Fibroblast of pulmonary artery (primary cell): ENCODE measurements around the gene PAM16.
"Not testable (repeated sequence)": the region's sequence is repeated elsewhere in the genome, so short reads cannot be mapped to it uniquely, and the experiment has no call there.

Experiments used
- DNase-seq: peaks from one replicate; pipeline ENCODE4 v3.0.0-alpha.2; 2010; ENCODE audit warnings: low read depth
- H3K4me3 ChIP-seq: replicated peaks from 2 replicates; pipeline ENCODE4 v1.5.1; 2011; ENCODE audit warnings: low read depth, mild to moderate bottlenecking, control low read depth, low read length, moderate library complexity
- TF ChIP-seq, protein P1 (sequence below): IDR thresholded peaks from 2 replicates; pipeline ENCODE4 v1.5.1; 2011; ENCODE audit warnings: mild to moderate bottlenecking, control low read depth, low read length, inconsistent platforms; ENCODE audit errors: missing control alignments

PAM16 gene

DNA sequence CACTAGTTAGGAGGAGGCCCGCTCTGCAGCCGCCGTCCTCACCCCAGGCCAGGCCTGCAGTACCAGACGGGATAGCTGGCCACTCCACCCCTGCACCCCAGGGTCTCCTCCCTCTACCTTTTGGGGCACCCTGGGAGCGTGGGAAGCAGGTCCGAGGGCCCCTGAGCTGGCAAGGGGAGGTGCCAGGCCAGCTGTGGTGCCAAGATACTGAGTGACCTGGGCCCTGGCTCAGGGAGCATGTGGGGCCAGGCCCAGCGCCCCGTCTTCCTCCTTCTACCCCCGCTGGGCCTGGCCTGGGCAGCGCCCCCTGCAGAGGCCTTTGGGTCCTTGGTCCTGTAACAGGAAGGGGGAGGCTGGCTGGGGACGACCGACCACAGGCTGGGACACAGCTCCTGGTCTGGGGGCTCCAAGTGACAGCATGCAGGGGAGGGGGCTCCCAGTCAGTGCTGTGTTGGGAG lies 13.0 kb downstream of the PAM16 start:
- no peak for DNase-seq
- TF ChIP-seq, protein P1, sequence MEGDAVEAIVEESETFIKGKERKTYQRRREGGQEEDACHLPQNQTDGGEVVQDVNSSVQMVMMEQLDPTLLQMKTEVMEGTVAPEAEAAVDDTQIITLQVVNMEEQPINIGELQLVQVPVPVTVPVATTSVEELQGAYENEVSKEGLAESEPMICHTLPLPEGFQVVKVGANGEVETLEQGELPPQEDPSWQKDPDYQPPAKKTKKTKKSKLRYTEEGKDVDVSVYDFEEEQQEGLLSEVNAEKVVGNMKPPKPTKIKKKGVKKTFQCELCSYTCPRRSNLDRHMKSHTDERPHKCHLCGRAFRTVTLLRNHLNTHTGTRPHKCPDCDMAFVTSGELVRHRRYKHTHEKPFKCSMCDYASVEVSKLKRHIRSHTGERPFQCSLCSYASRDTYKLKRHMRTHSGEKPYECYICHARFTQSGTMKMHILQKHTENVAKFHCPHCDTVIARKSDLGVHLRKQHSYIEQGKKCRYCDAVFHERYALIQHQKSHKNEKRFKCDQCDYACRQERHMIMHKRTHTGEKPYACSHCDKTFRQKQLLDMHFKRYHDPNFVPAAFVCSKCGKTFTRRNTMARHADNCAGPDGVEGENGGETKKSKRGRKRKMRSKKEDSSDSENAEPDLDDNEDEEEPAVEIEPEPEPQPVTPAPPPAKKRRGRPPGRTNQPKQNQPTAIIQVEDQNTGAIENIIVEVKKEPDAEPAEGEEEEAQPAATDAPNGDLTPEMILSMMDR: no peak
- no peak overlapping the region for H3K4me3 ChIP-seq

DNA sequence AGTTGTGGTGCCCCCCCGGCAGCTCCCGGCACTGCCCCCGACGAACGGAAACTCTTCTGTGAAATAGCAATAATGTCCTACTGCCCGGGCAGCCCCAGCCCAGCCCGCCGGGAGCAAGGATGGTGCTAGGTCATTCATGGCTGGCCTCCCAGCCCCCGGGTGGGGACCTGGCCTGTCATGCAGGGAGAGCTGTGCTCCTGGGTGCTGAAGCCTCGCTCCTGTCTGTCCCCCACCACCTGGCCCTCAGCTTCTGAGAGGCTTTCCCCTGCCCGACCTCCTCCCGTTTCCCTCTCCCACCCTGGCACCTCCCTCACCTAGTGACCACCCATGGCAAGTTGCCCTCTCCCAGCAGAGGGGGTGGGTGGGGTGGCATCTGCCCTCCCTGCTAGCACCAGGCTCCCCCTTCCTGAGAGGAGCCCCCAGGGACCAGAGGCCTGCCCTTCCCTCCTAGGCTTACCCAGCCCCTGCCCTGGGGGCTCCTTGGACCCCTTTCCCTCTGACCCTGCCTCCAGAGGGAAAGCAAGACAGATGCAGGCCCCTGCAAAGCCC lies 13.5 kb downstream of the PAM16 start:
- no peak overlapping the region for H3K4me3 ChIP-seq
- TF ChIP-seq, protein P1: no peak
- no peak for DNase-seq

DNA sequence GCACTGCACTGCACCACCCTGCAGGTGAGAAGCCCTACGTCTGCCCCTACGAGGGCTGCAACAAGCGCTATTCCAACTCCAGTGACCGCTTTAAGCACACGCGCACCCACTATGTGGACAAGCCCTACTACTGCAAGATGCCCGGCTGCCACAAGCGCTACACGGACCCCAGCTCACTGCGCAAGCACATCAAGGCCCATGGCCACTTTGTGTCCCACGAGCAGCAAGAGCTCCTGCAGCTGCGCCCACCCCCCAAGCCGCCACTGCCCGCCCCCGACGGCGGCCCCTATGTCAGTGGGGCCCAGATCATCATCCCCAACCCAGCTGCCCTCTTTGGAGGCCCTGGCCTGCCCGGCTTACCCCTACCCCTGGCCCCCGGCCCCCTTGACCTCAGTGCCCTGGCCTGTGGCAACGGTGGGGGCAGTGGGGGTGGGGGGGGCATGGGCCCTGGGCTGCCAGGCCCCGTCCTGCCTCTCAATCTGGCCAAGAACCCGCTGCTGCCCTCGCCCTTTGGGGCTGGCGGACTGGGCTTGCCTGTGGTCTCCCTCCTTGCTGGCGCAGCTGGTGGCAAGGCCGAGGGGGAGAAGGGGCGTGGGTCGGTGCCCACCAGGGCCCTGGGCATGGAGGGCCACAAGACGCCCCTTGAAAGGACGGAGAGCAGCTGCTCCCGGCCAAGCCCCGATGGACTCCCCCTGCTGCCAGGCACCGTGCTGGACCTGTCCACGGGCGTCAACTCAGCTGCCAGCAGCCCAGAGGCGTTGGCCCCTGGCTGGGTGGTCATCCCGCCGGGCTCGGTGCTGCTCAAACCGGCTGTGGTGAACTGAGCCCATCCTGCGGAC lies 14.2 kb downstream of the PAM16 start:
- DNase-seq: no peak
- no peak overlapping the region for H3K4me3 ChIP-seq
- TF ChIP-seq, protein P1: no peak

DNA sequence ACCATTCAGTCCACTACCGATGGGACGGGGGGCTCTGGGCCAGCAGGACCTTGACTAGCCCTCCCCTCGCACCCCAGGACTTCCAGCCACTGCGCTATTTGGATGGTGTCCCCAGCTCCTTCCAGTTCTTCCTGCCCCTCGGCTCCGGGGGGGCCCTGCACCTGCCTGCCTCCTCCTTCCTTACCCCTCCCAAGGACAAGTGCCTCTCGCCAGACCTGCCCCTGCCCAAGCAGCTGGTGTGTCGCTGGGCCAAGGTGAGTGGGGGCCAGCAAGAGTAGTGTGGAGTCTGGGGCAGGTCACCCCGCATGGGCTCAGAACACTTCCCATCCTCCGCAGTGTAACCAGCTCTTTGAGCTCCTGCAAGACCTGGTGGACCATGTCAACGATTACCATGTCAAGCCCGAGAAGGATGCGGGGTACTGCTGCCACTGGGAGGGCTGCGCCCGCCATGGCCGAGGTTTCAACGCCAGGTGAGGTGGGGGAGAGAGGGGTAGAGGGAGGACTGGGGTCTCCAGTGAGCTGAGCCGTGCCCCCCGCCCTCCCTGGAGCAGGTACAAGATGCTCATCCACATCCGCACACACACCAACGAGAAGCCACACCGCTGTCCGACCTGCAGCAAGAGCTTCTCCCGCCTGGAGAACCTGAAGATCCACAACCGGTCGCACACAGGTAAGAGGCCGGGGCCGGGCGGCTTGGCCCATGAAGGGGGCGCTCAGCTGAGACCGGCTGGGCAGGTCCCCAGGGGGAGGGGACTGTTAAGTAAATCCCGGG lies 16.2 kb downstream of the PAM16 start:
- no peak for DNase-seq
- TF ChIP-seq, protein P1: no peak
- H3K4me3 ChIP-seq: no peak overlapping the region

DNA sequence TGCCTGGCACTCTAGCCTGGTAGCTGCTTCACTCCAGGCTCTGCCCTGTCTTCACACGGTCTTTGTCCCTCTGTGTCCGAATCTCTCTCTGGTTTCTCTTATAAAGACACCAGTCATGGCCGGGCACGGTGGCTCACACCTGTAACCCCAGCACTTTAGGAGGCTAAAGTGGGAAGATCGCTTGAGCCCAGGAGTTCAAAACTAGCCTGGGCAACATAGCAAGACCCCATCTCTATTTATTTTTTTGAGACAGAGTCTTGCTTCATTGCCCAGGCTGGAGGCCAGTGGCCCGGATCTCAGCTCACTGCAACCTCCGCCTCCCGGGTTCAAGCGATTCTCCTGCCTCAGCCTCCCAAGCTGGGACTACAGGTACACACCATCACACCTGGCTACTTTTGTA lies 17.4 kb downstream of the PAM16 start:
- not testable (repeated sequence) for DNase-seq, H3K4me3 ChIP-seq

DNA sequence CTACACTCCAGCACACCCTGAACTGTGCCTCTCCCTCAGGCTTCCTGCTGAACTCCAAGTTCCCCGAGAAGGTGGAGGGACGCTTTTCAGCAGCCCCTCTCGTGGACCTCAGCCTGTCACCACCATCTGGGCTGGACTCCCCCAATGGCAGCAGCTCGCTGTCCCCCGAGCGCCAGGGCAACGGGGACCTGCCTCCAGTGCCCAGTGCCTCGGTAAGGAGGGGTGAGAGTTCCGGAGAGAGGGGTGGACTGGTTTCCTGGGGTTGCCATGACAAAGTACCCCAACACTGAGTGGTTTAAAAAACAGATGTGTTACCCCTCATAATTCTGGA lies 17.8 kb downstream of the PAM16 start:
- no peak overlapping the region for H3K4me3 ChIP-seq
- no peak for DNase-seq
- TF ChIP-seq, protein P1: no peak

DNA sequence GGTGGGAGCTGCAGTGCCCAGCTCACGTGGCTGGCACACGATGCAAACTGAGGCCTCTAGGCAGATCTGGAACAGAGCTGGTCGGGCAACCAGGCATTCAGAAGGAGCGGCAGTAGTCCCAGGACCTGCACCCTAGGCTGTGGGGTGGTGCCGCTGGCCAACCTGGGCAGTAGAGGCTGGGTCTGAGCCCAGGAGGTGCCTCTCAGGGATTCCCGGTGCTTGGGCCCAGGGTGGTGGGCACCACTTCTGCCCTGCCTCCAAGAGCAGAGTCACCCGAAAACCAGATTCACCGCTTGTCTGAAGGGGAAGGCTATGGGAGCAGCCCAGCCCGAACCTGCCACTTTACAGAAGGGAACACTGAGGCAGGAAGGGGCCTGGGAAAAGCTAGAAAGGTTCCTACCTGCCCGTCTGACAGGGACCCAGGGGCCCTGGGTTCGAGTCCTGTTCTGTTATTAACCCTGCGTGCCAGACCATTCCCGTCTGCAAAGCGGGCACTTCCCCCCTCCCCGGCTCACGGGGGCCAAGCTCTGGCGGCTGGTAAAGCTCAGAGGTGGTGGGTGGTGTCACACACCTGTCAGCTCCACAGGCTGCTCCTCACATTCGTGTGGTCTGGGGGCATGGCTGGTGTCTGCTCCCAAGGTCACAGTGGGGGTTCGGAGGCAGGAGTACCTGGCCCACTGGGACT lies 18.4 kb downstream of the PAM16 start:
- H3K4me3 ChIP-seq: no peak overlapping the region
- no peak for DNase-seq
- TF ChIP-seq, protein P1: no peak
